Stimulated activated naive CD8-positive, alpha-beta T cell treated with anti-CD3 and anti-CD28 coated beads, Interleukin-15, Interleukin-2, amounts not matched to agents 100 ng/mL and 50 ng/mL, for 24 hours (primary cell): ENCODE results near the gene OSCAR.

Experiments used
- H3K27ac Mint-ChIP-seq: one replicate; pipeline ENCODE4 v1.8.0; 2021; ENCODE audit warnings: mild to moderate bottlenecking, mixed read lengths
- H3K27me3 Mint-ChIP-seq: one replicate; pipeline ENCODE4 v1.8.0; 2021; ENCODE audit warnings: mixed read lengths
- H3K36me3 Mint-ChIP-seq: one replicate; pipeline ENCODE4 v1.8.0; 2021; ENCODE audit warnings: low read depth, mixed read lengths
- H3K4me1 Mint-ChIP-seq: one replicate; pipeline ENCODE4 v1.8.0; 2021; ENCODE audit warnings: low read depth, mixed read lengths
- H3K4me3 Mint-ChIP-seq: one replicate; pipeline ENCODE4 v1.8.0; 2021; ENCODE audit warnings: mild to moderate bottlenecking, mixed read lengths
- H3K9me3 Mint-ChIP-seq: one replicate; pipeline ENCODE4 v1.8.0; 2021; ENCODE audit warnings: mixed read lengths

Gene OSCAR, protein sequence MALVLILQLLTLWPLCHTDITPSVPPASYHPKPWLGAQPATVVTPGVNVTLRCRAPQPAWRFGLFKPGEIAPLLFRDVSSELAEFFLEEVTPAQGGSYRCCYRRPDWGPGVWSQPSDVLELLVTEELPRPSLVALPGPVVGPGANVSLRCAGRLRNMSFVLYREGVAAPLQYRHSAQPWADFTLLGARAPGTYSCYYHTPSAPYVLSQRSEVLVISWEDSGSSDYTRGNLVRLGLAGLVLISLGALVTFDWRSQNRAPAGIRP

DNA sequence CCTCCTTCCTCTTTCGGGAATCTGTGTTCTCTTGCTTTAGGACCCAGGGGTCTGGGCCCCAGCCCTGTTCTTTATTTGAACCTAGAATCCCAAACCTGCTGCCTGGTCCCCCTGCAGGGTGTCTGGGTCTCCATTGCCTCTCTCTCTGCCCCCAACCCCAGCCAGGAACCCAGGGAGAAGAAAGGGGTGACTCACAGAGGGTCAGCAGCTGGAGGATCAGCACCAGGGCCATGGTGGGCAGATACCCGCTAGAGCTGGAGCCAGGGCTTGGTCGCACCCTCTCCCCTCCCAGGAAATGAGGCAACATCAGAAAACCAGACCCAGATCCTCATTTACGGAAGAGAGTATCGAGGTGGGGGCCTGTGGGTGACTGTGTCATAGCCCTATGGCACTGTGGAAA lies at the start of gene OSCAR:
Gene OSCAR, minus strand, starts transcription at position 243 of the 400 bp plus-strand sequence. Its CDS starts 11 bp downstream, at position 232.
- H3K4me1 Mint-ChIP-seq: peaks cover 26% of the 10 kb centered on the region
- no peak within 1 kb of the TSS for H3K27ac Mint-ChIP-seq
- peaks cover 6% of the 10 kb centered on the region for H3K27me3 Mint-ChIP-seq
- peaks cover 3% of the 10 kb centered on the region for H3K36me3 Mint-ChIP-seq
- no peaks in the 10 kb centered on the region for H3K9me3 Mint-ChIP-seq
- peak within 1 kb of the TSS; percentile 52 for H3K4me3 Mint-ChIP-seq

DNA sequence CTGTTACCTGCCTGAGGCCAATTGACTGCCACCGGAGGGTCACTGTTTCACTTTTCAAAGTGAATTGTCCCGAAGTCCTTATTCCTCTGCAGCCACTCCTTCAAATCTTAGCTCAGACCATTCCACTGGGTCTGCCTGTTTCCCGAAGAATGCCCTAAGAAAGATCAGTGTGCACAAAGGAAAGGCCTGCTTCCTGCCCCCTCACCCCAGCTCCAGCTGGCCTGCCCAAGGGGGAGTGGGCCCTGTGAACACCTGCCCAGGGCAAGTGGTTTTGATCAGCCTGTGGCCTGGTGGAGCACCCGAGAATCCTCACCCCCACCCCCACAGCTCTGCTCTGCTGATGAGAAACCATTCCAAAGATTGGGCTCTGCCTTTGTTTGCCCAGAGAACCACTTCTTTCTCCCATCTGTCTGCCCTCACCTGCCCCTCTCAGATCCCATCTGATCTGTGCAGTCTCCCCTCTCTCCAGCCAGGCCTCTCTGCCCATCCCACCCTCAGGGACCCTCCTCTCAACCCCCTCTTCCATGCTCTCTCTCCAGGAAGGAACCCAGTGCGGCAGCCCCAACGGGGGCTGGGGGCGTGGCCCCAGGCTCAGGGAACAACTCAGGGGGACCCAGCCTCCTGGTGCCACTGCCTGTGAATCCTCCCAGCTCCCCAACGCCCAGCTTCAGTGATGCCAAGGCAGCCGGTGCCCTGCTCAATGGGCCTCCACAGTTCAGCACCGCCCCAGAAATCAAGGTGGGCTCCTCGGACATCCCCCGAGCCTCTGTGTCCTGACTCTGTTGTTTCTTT lies 48.6 kb upstream of the OSCAR start:
- Mint-ChIP-seq H3K4me1 (peaks cover 10% of the 10 kb centered on the region), H3K9me3 (no peaks in the 10 kb centered on the region), H3K27me3 (no peaks in the 10 kb centered on the region), H3K36me3 (peaks cover 61% of the 10 kb centered on the region), H3K4me3 (no peak overlapping the region), H3K27ac (no peak overlapping the region)

DNA sequence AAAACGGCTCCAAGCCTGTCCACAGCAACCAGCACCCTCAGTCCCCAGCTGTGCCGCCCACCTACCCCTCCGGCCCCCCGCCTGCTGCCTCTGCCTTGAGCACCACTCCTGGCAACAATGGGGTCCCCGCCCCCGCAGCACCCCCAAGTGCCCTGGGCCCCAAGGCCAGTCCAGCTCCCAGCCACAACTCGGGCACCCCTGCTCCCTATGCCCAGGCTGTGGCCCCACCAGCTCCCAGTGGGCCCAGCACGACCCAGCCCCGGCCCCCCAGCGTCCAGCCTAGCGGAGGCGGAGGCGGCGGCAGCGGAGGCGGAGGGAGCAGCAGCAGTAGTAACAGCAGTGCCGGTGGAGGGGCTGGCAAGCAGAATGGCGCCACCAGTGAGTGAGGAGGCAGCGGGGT lies 47.6 kb upstream of the OSCAR start:
- Mint-ChIP-seq H3K27ac (no peak overlapping the region), H3K9me3 (no peaks in the 10 kb centered on the region), H3K4me3 (no peak overlapping the region), H3K4me1 (peaks cover under 1% of the 10 kb centered on the region), H3K36me3 (peaks cover 62% of the 10 kb centered on the region), H3K27me3 (no peaks in the 10 kb centered on the region)

DNA sequence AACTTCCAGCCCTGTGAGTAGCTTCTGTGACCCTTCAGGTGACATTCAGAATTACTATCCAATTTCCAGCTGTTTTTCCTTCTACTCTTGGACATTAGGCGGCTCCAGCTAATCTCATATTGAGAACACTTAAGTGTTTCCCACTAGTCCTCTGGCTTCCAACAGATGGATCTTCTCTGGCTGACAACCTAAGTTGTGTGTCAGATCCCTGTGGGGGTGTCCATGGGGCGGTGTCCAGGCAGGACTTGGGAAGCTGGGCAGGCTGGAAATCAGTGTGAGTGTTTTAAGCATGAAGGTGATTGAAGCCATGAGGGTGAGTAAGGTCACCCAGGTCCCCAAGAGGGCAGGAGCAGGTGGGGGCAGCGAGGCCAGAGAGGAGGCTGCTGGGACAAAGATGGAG lies 47.1 kb upstream of the OSCAR start:
- Mint-ChIP-seq H3K27ac (no peak overlapping the region), H3K4me3 (no peak overlapping the region), H3K9me3 (no peaks in the 10 kb centered on the region), H3K27me3 (no peaks in the 10 kb centered on the region), H3K36me3 (peaks cover 66% of the 10 kb centered on the region), H3K4me1 (no peaks in the 10 kb centered on the region)

DNA sequence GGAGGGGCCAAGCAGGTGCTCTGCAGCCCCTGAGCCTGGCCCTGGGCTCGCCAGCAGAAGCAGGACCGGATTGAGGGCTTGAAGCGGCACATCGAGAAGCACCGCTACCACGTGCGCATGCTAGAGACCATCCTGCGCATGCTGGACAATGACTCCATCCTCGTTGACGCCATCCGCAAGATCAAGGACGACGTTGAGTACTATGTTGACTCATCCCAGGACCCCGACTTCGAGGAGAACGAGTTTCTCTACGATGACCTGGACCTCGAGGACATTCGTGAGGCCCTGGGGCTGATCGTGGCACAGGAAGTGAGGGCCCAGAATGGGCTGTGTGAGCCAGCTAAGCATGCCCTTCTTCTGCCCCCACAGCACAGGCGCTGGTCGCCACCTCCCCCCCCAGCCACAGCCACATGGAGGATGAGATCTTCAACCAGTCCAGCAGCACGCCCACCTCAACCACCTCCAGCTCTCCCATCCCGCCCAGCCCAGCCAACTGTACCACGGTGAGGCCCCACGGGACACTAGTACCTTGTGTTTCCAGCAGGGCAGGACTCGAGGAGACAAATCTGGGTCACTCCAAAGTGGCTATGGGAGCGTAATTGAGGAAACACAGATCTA lies 45.0 kb upstream of the OSCAR start:
- peaks cover 60% of the 10 kb centered on the region for H3K36me3 Mint-ChIP-seq
- no peak overlapping the region for H3K4me3 Mint-ChIP-seq
- H3K27me3 Mint-ChIP-seq: no peaks in the 10 kb centered on the region
- H3K27ac Mint-ChIP-seq: no peak overlapping the region
- no peaks in the 10 kb centered on the region for H3K9me3 Mint-ChIP-seq
- H3K4me1 Mint-ChIP-seq: peaks cover 3% of the 10 kb centered on the region

DNA sequence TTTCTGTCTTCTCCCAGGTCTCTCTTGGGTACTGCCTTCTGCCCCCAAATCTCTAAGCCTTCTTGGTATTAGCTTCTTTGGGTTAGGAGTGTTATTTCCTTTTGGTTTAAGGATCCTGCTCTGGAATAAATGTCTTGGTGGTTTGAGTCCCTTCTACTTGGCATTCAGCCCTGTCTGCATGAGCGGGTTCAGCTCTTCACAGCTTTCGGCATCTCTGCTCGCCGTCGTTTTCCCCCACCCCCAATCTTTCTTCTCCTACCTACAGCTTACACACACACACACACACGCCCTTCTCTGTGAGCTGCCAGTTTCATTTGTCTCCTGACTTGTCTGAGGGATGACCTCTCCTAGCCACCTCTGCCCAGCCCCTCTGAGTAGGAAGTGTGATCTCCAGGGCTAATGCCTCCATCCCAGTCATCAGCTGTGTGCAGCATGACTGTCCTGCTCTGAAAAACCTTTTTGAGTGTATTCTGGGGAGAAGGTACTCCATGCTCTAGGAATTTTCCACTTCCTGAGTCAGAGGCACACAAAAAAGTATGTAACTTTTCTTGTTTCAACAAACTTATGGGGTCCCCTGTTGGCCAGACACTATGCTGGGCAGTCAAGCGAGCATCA lies 41.7 kb upstream of the OSCAR start:
- Mint-ChIP-seq H3K27me3 (no peaks in the 10 kb centered on the region), H3K9me3 (no peaks in the 10 kb centered on the region), H3K36me3 (peaks cover 40% of the 10 kb centered on the region), H3K4me3 (no peak overlapping the region), H3K4me1 (peaks cover 24% of the 10 kb centered on the region), H3K27ac (peak overlapping the region; percentile 13)

DNA sequence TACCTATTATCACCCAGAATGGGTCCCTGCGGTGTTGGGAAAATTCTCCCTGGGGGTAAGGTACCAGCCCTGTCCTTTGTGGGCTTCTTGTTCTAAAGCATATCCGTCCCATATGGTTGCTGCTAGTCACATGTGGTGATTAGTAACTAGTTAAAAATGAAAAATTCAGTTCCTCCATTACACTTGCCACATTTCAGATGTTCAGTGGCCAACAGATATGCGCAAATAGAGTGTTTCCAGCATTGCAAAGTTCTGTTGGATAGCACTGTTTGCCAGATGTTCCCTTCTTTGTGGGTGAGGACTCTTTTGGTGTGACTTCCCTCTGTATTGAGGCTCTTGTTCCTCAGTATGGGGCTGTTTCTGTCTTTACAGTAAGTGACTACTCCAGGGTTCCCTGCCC lies 40.8 kb upstream of the OSCAR start:
- Mint-ChIP-seq H3K27ac (peak overlapping the region; percentile 13), H3K9me3 (no peaks in the 10 kb centered on the region), H3K27me3 (no peaks in the 10 kb centered on the region), H3K36me3 (peaks cover 32% of the 10 kb centered on the region), H3K4me1 (peaks cover 30% of the 10 kb centered on the region), H3K4me3 (no peak overlapping the region)

DNA sequence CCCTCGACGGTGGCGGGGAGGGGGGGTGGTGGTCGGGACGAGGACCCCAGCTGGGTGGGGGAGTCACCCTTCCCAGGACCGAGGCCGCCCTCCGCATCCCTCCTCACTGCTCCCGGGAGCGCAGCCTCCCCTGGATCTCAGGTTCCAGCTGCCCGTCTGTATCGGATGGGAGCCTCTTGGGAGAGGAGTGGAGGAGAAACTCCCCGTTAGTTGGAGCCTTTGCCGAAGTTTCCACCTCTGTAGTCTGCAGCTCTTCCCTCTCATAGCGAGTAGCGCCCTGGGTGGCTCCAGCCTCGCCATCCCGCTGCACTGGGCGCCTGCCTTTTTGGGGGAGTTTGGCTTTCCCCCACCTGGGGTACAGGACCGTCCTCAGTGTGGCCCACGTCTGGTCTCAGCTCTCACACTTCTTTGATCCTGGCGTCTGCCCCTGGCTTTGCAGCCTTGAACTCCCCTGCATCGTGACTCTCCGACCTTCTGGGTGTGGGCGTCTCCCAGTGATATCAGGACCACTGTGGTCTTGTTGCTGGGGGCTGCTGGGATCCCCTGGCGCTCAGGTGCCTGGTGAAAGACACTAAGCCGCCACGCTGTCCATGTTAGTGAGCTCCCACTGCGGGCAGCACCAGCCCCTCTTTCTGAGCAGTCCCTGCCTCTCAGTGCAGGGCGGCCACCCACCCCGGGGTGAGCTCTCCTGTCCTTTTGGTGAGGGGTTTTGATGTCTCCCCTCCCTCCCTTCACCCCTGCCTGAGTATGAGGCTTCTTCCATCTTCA lies 38.1 kb upstream of the OSCAR start:
- Mint-ChIP-seq H3K27ac (peak overlapping the region; percentile 97), H3K27me3 (no peaks in the 10 kb centered on the region), H3K36me3 (peaks cover 16% of the 10 kb centered on the region), H3K4me1 (peaks cover 37% of the 10 kb centered on the region), H3K4me3 (peak overlapping the region; percentile 89), H3K9me3 (no peaks in the 10 kb centered on the region)

DNA sequence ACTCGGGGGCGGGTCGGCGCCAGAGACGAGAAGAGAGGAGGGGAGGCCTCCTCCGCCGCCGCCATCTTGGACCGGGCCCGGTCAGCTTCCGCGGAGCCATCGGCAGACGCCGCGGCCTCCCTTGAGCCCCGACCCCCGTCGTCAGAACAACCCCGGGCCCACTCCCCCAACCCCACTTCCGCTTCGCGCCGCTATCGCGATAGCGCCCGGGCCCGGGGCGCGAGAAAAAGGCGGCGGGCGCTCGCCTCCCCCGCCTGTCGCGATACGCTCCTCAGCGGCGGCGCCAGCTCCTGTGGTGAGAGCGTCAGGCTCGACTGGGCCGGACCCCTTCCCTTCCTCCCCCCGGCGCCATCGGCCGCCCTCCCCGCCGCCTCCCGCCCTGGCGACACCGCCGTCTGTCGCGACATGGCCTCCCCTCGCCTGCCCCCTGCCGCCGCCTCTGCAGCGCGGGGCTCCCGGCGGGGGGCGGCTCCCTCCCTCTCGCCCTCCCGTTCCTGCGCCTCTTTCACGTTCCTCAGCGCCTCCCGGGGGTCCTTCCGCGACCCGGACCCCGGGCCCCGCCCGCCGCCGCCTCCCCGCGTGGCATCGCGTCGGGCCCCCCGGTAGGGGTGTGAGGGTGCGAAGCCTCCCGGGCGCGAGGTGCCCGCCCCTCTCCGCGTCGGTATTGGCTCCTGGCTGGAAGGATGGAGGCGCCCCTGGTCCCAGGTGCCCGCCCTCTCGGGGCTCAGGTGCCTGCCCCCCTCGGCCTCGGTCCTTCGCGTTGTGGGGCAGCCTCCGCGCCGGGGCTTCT lies 37.3 kb upstream of the OSCAR start, which contains the start of gene CNOT3:
Gene CNOT3, plus strand, starts transcription at position 64 of the 790 bp plus-strand sequence. CDS start 5,217 bp downstream, outside the sequence.
- Mint-ChIP-seq H3K4me1 (peaks cover 37% of the 10 kb centered on the region), H3K27ac (peak within 1 kb of the TSS; percentile 97), H3K27me3 (no peaks in the 10 kb centered on the region), H3K36me3 (peaks cover 8% of the 10 kb centered on the region), H3K4me3 (peak within 1 kb of the TSS; percentile 89), H3K9me3 (no peaks in the 10 kb centered on the region)

DNA sequence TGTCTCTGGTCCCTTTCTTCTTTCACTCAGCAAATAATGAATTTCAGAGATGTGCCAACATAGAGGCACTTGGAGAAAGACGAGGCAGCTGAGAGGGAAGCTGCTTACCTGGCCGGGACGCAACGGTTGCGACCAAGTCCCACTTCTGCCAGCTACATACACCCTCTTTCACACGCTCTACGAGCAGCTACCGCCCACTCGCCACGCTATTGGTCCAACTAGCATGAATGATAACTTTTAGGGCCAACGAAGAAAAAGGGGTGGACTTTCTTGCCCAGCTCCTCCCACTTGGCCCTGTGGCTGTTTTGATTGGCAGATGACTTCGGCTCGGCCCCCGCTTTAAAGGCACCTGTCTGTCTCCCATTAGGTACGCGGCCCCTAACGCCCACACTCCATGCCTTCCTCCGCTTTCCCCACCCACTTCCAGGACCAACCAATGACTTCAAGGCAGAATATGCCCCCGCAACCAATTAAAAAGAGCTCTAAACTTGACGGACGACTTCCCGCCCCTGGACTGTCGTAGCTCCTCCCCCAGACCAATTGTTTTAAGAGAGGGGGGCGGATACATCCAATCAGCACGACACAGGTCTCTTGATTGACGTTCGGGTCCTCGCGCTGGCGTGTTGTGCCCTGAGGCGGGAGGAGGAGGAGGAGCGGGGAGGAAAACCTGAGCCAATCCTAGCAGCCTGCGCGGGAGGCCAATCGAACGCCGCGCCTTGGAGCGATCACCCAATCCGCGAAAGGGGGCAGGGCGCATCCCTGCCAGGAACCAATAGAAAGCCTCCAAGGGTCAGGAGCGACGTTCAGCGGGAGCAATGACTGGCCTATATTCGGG lies 36.5 kb upstream of the OSCAR start:
- Mint-ChIP-seq H3K27ac (peak overlapping the region; percentile 83), H3K36me3 (peaks cover 4% of the 10 kb centered on the region), H3K4me1 (peaks cover 37% of the 10 kb centered on the region), H3K9me3 (no peaks in the 10 kb centered on the region), H3K4me3 (peak overlapping the region; percentile 89), H3K27me3 (no peaks in the 10 kb centered on the region)

DNA sequence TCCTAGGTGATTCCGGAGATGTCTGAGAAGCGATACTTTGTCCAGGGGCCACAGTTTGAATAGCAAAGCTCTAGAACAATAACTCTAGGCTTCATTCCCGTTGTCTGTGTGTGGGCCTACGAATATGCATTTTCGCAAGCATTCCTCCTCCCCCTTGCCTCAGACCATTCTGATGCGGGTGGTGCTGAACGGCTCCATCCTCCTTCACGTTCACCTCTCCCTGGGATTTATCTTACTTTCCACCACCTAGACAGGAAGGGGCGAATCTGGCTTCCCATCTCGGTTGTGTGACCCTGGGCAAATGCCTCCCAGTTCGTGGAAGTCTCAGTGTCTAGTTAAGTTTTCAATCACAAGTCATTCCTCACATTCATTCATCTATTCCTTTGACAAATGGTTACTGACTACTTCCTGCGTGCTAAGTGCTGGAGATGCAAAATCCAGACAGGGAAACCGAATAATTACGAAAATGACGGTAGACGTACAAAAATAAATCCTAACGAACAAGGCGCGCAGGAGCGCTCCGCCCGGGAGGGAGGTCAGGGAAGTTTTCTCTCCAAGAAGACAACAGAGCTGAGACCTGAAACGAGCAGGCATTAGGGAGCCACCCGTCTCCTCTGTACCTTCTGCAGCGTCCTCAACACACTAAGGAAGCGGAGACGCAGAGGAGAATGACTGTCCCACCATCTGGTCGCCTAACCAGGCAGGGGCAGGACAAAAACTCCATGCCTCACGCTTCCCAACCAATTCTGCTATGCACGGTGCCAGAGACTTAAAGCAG lies 35.7 kb upstream of the OSCAR start:
- H3K27ac Mint-ChIP-seq: peak overlapping the region; percentile 83
- peaks cover 10% of the 10 kb centered on the region for H3K36me3 Mint-ChIP-seq
- H3K4me1 Mint-ChIP-seq: peaks cover 37% of the 10 kb centered on the region
- H3K9me3 Mint-ChIP-seq: no peaks in the 10 kb centered on the region
- H3K4me3 Mint-ChIP-seq: peak overlapping the region; percentile 89
- H3K27me3 Mint-ChIP-seq: no peaks in the 10 kb centered on the region

DNA sequence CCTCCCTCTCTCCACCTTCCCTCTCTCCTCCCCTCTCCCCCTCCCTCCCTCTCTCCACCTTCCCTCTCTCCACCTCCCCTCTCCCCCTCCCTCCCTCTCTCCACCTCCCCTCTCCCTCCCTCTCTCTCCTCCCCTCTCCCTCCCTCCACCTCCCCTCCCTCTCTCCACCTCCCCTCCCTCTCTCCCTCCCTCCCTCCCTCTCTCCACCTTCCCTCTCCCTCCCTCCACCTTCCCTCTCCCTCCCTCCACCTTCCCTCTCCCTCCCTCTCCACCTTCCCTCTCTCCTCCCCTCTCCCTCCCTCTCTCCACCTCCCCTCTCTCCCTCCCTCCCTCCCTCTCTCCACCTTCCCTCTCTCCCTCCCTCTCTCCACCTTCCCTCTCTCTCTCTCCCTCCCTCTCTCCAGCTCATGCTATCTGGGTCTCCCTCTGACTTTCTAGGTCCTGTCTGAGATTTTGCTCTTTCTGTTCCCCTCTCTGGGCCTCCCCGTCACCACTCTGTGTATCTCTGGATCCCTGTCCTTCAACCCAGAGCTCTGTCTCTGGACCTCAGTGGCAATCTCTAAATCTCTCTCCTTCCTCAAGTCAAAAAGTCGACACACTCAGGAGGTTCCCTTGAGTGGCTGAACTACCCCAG lies 33.5 kb upstream of the OSCAR start:
- Mint-ChIP-seq H3K9me3 (no peaks in the 10 kb centered on the region), H3K27me3 (no peaks in the 10 kb centered on the region), H3K4me1 (peaks cover 19% of the 10 kb centered on the region), H3K27ac (no peak overlapping the region), H3K4me3 (no peak overlapping the region), H3K36me3 (peaks cover 12% of the 10 kb centered on the region)
